ENCODE data around the gene SPI1.

The SPI1 gene

DNA sequence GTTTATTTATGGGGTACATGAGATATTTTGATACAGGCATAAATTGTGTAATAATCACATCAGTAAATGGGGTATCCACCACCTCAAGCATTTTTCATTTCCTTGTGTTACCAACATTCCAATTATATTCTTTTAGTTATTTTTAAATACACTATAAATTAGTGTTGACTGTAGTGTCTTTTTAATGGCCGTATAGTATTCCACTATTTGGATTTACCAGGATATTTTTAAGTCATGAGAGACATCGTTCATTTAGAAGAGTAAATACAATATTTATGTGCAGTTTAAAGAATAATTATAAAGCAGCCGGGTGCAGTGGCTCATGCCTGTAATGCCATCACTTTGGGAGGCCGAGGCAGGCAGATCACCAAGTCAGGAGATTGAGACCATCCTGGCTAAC, 6.2 kb upstream of the SPI1 start:
- H3K9me3 Mint-ChIP-seq, result no peaks in the 10 kb centered on the region
- no peaks in the 10 kb centered on the region for H3K27me3 Mint-ChIP-seq (ENCODE audit: low read depth)
- no peak overlapping the region for H3K4me3 Mint-ChIP-seq
- TF ChIP-seq, protein P1, sequence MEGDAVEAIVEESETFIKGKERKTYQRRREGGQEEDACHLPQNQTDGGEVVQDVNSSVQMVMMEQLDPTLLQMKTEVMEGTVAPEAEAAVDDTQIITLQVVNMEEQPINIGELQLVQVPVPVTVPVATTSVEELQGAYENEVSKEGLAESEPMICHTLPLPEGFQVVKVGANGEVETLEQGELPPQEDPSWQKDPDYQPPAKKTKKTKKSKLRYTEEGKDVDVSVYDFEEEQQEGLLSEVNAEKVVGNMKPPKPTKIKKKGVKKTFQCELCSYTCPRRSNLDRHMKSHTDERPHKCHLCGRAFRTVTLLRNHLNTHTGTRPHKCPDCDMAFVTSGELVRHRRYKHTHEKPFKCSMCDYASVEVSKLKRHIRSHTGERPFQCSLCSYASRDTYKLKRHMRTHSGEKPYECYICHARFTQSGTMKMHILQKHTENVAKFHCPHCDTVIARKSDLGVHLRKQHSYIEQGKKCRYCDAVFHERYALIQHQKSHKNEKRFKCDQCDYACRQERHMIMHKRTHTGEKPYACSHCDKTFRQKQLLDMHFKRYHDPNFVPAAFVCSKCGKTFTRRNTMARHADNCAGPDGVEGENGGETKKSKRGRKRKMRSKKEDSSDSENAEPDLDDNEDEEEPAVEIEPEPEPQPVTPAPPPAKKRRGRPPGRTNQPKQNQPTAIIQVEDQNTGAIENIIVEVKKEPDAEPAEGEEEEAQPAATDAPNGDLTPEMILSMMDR (IDR thresholded peaks at IDR 0.05; ENCODE audit: unreplicated experiment in 3 of 3), result no peak
- H3K27ac Mint-ChIP-seq, result no peak overlapping the region
- no peaks in the 10 kb centered on the region for H3K36me3 Mint-ChIP-seq (ENCODE audit: low read depth)
- no peaks in the 10 kb centered on the region for H3K4me1 Mint-ChIP-seq

DNA sequence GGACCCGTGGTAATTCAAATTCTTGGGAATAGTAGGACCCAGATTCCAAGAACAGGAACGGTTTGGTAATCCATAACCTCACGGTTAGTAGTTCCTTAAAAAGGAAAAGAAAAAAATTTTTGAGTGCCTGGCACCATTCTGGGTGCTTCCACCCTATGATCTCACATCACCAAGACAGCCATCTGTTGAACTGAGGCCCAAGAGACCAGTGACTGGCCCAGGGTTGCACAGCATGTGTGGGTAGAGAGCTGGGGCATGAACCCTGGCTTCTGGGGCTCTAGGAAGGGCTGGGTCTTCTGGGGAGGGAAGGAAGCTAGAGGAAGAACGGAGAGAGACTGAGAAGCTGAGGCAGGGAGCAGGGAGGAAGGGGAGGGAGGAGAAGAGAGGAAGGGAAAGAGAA, 4.7 kb upstream of the SPI1 start:
- no peak overlapping the region for H3K27ac Mint-ChIP-seq
- no peaks in the 10 kb centered on the region for H3K36me3 Mint-ChIP-seq (ENCODE audit: low read depth)
- no peaks in the 10 kb centered on the region for H3K9me3 Mint-ChIP-seq
- TF ChIP-seq, protein P1 (IDR thresholded peaks at IDR 0.05; ENCODE audit: unreplicated experiment in 3 of 3), result no peak
- no peak overlapping the region for H3K4me3 Mint-ChIP-seq
- H3K4me1 Mint-ChIP-seq, result no peaks in the 10 kb centered on the region
- no peaks in the 10 kb centered on the region for H3K27me3 Mint-ChIP-seq (ENCODE audit: low read depth)

DNA sequence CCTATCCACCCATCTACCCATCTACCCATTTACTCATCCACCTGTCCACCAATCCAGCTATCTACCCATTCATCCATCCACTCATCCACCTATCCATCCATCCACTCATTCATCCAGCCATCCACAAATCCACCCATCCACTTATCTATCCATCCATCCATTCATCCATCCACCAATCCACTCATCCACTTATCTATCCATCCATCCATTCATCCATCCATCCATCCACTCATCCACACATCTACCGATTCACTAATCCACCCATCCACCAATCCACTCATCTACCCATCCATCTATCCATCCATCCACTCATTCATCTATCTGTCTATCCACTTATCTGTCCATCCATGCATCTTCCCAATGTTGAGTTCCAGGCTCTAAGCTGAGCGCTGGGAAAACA, 1.7 kb upstream of the SPI1 start:
- Mint-ChIP-seq H3K4me3 (no peak overlapping the region), H3K9me3 (no peaks in the 10 kb centered on the region), H3K27ac (no peak overlapping the region), H3K27me3 (ENCODE audit: low read depth) (no peaks in the 10 kb centered on the region), H3K36me3 (ENCODE audit: low read depth) (no peaks in the 10 kb centered on the region), H3K4me1 (no peaks in the 10 kb centered on the region)
- TF ChIP-seq, protein P1 (IDR thresholded peaks at IDR 0.05; ENCODE audit: unreplicated experiment in 3 of 3), result no peak

DNA sequence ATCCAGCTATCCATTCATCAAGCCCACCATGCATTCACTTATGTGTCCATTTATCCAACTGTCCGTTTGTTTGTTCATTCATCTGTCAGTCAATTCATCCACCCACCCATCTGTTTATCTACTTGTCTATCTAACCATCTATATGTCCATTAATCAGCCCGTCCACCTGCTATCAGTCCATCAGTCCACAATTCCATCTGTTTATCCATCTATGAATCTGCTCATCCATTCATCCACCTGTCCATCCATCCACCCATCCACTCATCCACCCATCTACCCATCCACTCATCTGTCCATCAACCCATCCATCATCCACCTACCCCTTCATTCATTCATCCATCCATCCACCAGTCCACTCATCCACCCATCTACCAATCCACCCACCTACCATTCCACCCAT, 970 bp upstream of the SPI1 start:
- no peaks in the 10 kb centered on the region for H3K4me1 Mint-ChIP-seq
- H3K27ac Mint-ChIP-seq, result no peak overlapping the region
- no peaks in the 10 kb centered on the region for H3K9me3 Mint-ChIP-seq
- no peaks in the 10 kb centered on the region for H3K27me3 Mint-ChIP-seq (ENCODE audit: low read depth)
- H3K36me3 Mint-ChIP-seq (ENCODE audit: low read depth), result no peaks in the 10 kb centered on the region
- TF ChIP-seq, protein P1 (IDR thresholded peaks at IDR 0.05; ENCODE audit: unreplicated experiment in 3 of 3), result no peak
- H3K4me3 Mint-ChIP-seq, result no peak overlapping the region

DNA sequence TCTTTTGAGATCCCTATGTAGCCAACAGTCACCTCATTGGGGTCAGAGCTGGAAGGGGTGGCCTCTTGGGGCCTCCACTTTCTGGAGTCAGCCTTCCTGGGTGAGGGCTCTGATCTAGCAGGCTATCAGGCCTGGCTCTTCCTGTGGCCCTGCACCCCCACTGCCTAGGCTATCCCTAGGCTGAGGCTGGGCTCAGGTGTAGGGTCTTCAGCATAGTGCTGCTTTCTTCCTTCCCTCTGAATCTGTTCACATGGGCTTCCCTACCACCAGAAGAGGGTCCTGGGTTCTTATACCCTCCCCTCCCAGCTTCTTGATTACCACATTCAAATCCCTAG, 456 bp upstream of the SPI1 start:
- no peaks in the 10 kb centered on the region for H3K36me3 Mint-ChIP-seq (ENCODE audit: low read depth)
- no peak overlapping the region for H3K4me3 Mint-ChIP-seq
- TF ChIP-seq, protein P1 (IDR thresholded peaks at IDR 0.05; ENCODE audit: unreplicated experiment in 3 of 3), result no peak
- no peak overlapping the region for H3K27ac Mint-ChIP-seq
- no peaks in the 10 kb centered on the region for H3K4me1 Mint-ChIP-seq
- no peaks in the 10 kb centered on the region for H3K9me3 Mint-ChIP-seq
- H3K27me3 Mint-ChIP-seq (ENCODE audit: low read depth), result no peaks in the 10 kb centered on the region

DNA sequence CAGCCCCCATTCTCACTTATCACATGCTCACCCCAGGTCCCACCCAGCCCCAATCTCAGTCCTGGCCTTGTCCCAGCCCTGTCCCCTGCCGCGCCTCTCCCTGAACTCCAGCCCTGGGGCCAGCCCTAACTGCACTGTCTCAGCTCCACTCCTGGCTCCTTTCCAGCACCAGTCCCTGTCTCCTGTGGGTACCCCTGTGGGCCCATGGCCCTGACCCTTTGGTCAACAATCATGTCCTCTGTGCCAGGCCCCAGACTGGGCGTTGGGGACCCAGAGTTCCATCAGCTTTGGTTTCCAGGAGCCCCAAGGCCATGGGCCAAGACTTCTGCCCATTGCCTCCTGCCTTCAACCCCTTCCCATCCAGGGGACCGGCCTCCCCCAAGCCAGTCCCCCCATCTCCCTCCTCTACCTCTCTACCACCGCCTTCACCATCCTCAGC, 757 bp downstream of the SPI1 start:
- TF ChIP-seq, protein P1 (IDR thresholded peaks at IDR 0.05; ENCODE audit: unreplicated experiment in 3 of 3), result no peak
- Mint-ChIP-seq H3K27ac (no peak overlapping the region), H3K27me3 (ENCODE audit: low read depth) (peaks cover 4% of the 10 kb centered on the region), H3K4me3 (no peak overlapping the region), H3K36me3 (ENCODE audit: low read depth) (no peaks in the 10 kb centered on the region), H3K9me3 (no peaks in the 10 kb centered on the region), H3K4me1 (no peaks in the 10 kb centered on the region)

All from nephron (organoid).